Cardiac muscle cell (in vitro differentiated cells and primary cell): ENCODE data around the gene VEZT. TPM values are rescaled to one million over a fixed set of nuclear protein-coding genes. Genes with fewer than 3 reads are reported as not detected.

ENCODE experiments used
- DNase-seq, 2 donors: peaks; one replicate each; pipeline versions ENCODE4 v3.0.0 to v3.0.0-alpha.2; 2010 to 2017; ENCODE audit warnings: low read depth in 1 of 2, low spot score in 1 of 2
- H3K27ac ChIP-seq: fragments of 200-600 bp; sonication (generic); 2 replicates; pipeline ENCODE4 v1.5.1; 2016
- H3K27me3 ChIP-seq: fragments of 200-600 bp; sonication (generic); 2 replicates; pipeline ENCODE4 v1.6.0; 2016; ENCODE audit warnings: control low read depth
- H3K36me3 ChIP-seq: fragments of 200-600 bp; sonication (generic); 2 replicates; pipeline ENCODE4 v1.5.1; 2016; ENCODE audit warnings: control low read depth
- H3K4me1 ChIP-seq: fragments of 200-600 bp; sonication (generic); 2 replicates; pipeline ENCODE4 v1.8.1; 2017; ENCODE audit warnings: low read depth, mild to moderate bottlenecking, mixed run types
- H3K4me3 ChIP-seq: fragments of 200-600 bp; sonication (generic); 2 replicates; pipeline ENCODE4 v1.5.1; 2016; ENCODE audit warnings: mild to moderate bottlenecking
- H3K9me3 ChIP-seq: fragments of 200-600 bp; sonication (generic); 2 replicates; pipeline ENCODE4 v1.5.1; 2017; ENCODE audit warnings: low read depth, mild to moderate bottlenecking, control low read depth
- polyA plus RNA-seq: library from polyadenylated mRNA; unstranded; fragments of >200 nt; fragmentation: Nextera tagmentation; extraction: Ambion mirVana; gene quantifications from 2 replicates; pipeline ENCODE4 v1.2.1, GENCODE V29; 2016
- total RNA-seq: library from RNA; depleted of rRNA; stranded (reverse); fragments of >200 nt; gene quantifications from 2 replicates; pipeline ENCODE4 v1.2.3, GENCODE V29; 2016
- TF ChIP-seq, protein P1 (sequence below): IDR thresholded peaks from 2 replicates; pipeline ENCODE4 v1.5.1; 2012; ENCODE audit warnings: low read depth, mild to moderate bottlenecking, low read length

VEZT gene
- total and polyA plus RNA-seq, 2 experiments from 2014 or later, result 50.6 to 56.9 TPM

DNA sequence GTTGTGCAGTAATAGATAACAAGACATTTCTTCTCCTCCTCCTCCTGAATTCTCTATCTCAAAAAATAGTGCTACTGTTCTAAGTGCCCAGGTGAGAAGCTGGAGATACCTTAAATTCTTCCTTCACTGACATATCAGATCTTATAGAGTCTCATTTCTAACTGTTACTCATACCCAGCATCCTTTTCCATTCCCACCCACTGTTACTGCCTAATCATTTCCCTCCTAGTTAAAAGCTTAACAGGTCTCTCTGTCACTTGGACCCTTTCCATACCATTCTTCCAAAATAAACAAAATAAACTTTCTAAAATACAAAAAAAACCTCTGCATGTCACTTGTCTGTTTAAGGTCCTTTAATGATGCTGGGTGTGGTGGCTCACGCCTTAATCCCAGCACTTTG lies 124.4 kb downstream of the VEZT start:
- no peak for DNase-seq
- Histone ChIP-seq H3K36me3 (no peaks in the 10 kb centered on the region), H3K4me1 (no peaks in the 10 kb centered on the region), H3K9me3 (no peaks in the 10 kb centered on the region), H3K4me3 (no peak overlapping the region), H3K27me3 (no peaks in the 10 kb centered on the region), H3K27ac (no peak overlapping the region)
- TF ChIP-seq, protein P1, sequence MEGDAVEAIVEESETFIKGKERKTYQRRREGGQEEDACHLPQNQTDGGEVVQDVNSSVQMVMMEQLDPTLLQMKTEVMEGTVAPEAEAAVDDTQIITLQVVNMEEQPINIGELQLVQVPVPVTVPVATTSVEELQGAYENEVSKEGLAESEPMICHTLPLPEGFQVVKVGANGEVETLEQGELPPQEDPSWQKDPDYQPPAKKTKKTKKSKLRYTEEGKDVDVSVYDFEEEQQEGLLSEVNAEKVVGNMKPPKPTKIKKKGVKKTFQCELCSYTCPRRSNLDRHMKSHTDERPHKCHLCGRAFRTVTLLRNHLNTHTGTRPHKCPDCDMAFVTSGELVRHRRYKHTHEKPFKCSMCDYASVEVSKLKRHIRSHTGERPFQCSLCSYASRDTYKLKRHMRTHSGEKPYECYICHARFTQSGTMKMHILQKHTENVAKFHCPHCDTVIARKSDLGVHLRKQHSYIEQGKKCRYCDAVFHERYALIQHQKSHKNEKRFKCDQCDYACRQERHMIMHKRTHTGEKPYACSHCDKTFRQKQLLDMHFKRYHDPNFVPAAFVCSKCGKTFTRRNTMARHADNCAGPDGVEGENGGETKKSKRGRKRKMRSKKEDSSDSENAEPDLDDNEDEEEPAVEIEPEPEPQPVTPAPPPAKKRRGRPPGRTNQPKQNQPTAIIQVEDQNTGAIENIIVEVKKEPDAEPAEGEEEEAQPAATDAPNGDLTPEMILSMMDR, result no peak

DNA sequence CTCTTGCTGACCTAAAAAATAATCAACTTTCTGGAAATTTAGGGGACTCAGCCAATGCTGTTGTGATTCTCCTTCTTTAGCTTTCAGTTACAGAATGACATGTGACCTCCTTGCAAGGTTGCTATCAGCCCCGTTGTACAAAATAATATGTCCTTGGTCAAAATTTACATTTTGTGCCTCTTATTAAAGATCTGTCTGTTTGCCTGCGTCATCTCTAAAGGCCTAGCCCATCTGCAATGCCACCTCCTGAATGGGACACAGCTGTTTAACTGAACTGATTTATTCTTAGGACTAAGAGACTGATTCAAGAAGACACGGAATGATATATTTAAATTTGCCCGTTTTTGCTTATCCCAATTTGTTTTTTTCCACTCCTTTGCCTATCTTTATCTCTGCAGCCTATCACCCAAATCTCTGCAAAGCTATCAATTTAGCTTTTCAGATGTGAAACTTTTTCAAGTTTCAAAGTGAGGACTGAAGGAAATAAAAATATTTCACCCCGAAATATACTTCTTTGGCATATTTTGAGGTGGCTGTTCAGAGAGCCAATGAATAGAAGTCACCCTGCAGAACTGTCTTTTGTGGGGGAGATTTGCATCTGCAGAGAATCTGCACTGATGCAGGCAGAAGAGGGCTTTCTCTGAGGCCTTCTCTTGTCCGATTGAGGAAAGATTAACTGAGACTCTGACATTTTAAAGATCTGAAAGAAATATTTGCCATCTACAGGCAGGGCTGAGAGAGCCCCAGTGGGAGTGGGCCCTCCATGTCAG lies 126.0 kb downstream of the VEZT start:
- Histone ChIP-seq H3K4me1 (no peaks in the 10 kb centered on the region), H3K4me3 (no peak overlapping the region), H3K27me3 (no peaks in the 10 kb centered on the region), H3K9me3 (no peaks in the 10 kb centered on the region), H3K27ac (no peak overlapping the region), H3K36me3 (no peaks in the 10 kb centered on the region)
- DNase-seq, result no peak
- TF ChIP-seq, protein P1, result no peak

DNA sequence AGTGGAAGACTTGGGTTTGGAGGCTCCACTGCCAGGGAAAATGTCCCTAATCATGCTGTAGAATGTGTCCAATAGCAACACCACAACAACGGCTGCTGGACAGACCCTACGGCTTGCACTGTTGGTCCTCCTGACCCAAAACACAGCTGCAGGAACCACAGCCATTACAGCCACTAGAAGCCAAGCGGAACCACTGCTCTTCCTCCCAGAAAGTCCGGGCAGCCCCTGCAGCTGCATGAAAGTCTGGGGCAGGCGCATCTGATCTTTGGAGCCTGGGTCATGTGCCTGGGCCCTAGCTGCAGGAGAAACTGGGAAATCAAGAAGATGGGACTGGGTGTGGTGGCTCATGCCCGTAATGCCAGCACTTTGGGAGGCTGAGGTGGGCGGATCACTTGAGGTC lies 131.7 kb downstream of the VEZT start:
- no peak for DNase-seq
- TF ChIP-seq, protein P1, result no peak
- no peak overlapping the region for H3K4me3 ChIP-seq
- H3K27me3 ChIP-seq, result no peaks in the 10 kb centered on the region
- H3K9me3 ChIP-seq, result no peaks in the 10 kb centered on the region
- no peaks in the 10 kb centered on the region for H3K4me1 ChIP-seq
- no peak overlapping the region for H3K27ac ChIP-seq
- H3K36me3 ChIP-seq, result no peaks in the 10 kb centered on the region

DNA sequence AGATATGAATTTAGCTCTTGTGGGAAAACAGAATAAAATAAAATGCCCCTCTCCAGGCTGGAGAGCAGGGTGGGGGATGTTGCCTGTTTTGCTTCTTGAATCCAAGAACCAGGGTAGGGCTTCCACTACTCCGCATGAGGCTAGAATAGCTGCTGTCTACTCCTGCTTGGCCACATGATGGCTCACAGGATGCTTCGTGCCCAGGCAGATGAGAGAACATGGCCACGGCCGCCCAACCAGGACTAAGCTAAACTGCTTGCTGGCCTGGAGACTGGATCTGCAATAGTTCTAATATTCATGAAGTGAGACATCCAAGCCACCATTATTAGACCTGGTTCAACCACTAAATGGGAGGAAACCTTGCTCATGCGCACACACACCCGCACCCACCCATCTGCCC lies 134.1 kb downstream of the VEZT start:
- Histone ChIP-seq H3K36me3 (no peaks in the 10 kb centered on the region), H3K27me3 (no peaks in the 10 kb centered on the region), H3K27ac (no peak overlapping the region), H3K4me3 (no peak overlapping the region), H3K4me1 (no peaks in the 10 kb centered on the region), H3K9me3 (no peaks in the 10 kb centered on the region)
- peak in 1 of 2 donors; percentile 26 for DNase-seq
- TF ChIP-seq, protein P1, result no peak

Other genes starting within 250 kb of the VEZT start
- 157 and 209 TPM in 2 replicates for gene NDUFA12, start 214.1 kb upstream of the VEZT start, total RNA-seq
- gene NDUFA12, start 214.1 kb upstream of the VEZT start, polyA plus RNA-seq, result 247 and 321 TPM in 2 replicates
- 78.3 and 113 TPM in 2 replicates for gene NR2C1, start 144.2 kb upstream of the VEZT start, total RNA-seq
- gene NR2C1, start 144.2 kb upstream of the VEZT start, polyA plus RNA-seq, result 38.1 and 61.2 TPM in 2 replicates
- gene FGD6, start 340 bp upstream of the VEZT start, total RNA-seq, result 12.4 and 19.4 TPM in 2 replicates
- gene FGD6, start 340 bp upstream of the VEZT start, polyA plus RNA-seq, result 10.7 and 13.2 TPM in 2 replicates